Muscle of arm (tissue), 14 donors: ENCODE data around the gene DENND2A. TPM values are rescaled to one million over a fixed set of nuclear protein-coding genes. Genes with fewer than 3 reads are reported as not detected.
"Not testable (repeated sequence)": the region's sequence is repeated elsewhere in the genome, so short reads cannot be mapped to it uniquely, and the experiment has no call there.

Source experiments
- DNase-seq: peaks from one replicate; pipeline ENCODE4 v3.0.0-alpha.2; 2013
- long read RNA-seq, 11 donors: transcript quantifications; one replicate each; lab custom pipeline, GENCODE V29; 2026
- polyA plus RNA-seq, 12 donors: library from polyadenylated mRNA; unstranded; fragments of 120-200 nt; gene quantifications; one replicate each; pipeline ENCODE4 v1.2.1, GENCODE V29; 2013; ENCODE audit not compliant: insufficient read length in 12 of 12

DENND2A gene, protein sequence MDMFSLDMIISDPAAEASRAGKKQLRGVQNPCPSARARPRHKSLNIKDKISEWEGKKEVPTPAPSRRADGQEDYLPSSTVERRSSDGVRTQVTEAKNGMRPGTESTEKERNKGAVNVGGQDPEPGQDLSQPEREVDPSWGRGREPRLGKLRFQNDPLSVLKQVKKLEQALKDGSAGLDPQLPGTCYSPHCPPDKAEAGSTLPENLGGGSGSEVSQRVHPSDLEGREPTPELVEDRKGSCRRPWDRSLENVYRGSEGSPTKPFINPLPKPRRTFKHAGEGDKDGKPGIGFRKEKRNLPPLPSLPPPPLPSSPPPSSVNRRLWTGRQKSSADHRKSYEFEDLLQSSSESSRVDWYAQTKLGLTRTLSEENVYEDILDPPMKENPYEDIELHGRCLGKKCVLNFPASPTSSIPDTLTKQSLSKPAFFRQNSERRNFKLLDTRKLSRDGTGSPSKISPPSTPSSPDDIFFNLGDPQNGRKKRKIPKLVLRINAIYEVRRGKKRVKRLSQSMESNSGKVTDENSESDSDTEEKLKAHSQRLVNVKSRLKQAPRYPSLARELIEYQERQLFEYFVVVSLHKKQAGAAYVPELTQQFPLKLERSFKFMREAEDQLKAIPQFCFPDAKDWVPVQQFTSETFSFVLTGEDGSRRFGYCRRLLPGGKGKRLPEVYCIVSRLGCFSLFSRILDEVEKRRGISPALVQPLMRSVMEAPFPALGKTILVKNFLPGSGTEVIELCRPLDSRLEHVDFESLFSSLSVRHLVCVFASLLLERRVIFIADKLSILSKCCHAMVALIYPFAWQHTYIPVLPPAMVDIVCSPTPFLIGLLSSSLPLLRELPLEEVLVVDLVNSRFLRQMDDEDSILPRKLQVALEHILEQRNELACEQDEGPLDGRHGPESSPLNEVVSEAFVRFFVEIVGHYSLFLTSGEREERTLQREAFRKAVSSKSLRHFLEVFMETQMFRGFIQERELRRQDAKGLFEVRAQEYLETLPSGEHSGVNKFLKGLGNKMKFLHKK
- polyA plus RNA-seq, result 10 to 100 TPM in 11 of 12 donors, not detected in 1; 35.7 to 76.7 (median 47.6) TPM
- long read RNA-seq, donor 1, partial matches to known transcripts, result 419 of 1,156 reads
- long read RNA-seq, donor 1, other reads (novel, unspliced or antisense), result 737 of 1,156 reads
- long read RNA-seq, donor 2, partial matches to known transcripts, result 5 of 10 reads
- long read RNA-seq, donor 2, other reads (novel, unspliced or antisense), result 0 of 10 reads
- long read RNA-seq, donor 3, partial matches to known transcripts, result 0 of 2 reads
- long read RNA-seq, donor 3, other reads (novel, unspliced or antisense), result 0 of 2 reads
- long read RNA-seq, donor 4, partial matches to known transcripts, result 0 of 4 reads
- long read RNA-seq, donor 4, other reads (novel, unspliced or antisense), result 0 of 4 reads
- long read RNA-seq, donor 5, partial matches to known transcripts, result 0 of 4 reads
- long read RNA-seq, donor 5, other reads (novel, unspliced or antisense), result 0 of 4 reads
- long read RNA-seq, donor 6, partial matches to known transcripts, result 5 of 9 reads
- long read RNA-seq, donor 6, other reads (novel, unspliced or antisense), result 0 of 9 reads
- long read RNA-seq, donor 7, partial matches to known transcripts, result 0 of 1 reads
- long read RNA-seq, donor 7, other reads (novel, unspliced or antisense), result 0 of 1 reads
- long read RNA-seq, donor 8, partial matches to known transcripts, result 0 of 4 reads
- long read RNA-seq, donor 8, other reads (novel, unspliced or antisense), result 0 of 4 reads
- long read RNA-seq, donor 9, transcript DENND2A-201 (19 exons, 3,735 nt), result major isoform, 5 of 10 reads
- long read RNA-seq, donor 9, partial matches to known transcripts, result 0 of 10 reads
- long read RNA-seq, donor 9, other reads (novel, unspliced or antisense), result 0 of 10 reads
- long read RNA-seq, donor 10, partial matches to known transcripts, result 0 of 3 reads
- long read RNA-seq, donor 10, other reads (novel, unspliced or antisense), result 0 of 3 reads
- long read RNA-seq, donor 11, partial matches to known transcripts, result 0 of 3 reads
- long read RNA-seq, donor 11, other reads (novel, unspliced or antisense), result 0 of 3 reads

DNA sequence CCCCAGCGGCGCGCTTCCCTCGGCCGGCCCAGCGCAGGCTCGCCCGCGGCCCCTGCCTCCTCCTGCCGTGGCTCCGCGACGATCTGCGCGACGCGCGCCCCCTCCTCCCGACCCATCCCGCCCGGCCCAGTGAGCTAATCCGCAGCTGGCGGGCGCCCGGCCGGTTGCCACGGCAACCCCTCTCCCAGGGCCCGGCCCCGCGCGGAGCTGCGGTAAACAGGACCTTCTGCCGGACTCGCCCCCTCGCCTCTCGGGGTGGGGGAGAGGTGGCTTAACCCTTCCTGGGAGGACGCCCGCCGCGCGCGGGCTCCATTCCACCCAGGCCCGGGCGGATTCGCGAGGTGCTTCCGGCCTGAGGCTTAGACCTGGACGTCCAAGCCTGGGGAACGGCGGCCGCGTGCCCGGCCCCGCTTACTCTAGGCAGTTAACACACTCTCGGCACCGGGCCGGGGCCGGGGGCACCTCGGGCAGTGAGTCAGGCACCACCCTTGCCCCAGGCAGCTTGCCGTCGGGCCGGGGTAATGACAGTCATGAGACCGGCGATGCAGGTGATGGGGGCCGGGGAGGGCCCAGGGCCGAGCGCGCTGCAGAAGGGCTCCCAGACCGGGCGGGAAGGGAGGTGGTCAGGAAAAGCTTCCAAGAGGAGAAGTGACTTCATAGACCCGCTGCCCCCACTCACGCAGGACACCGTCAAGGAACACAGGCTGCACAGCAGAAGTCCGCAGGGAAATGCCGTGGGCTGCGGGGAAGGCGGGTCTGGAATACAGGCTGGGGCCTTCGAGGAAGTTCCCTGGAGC is at the start of gene DENND2A:
Gene DENND2A, minus strand, starts transcription at position 87 of the 797 bp plus-strand sequence. CDS start 38,416 bp downstream, outside the sequence.
- DNase-seq, result peak; percentile 93

DNA sequence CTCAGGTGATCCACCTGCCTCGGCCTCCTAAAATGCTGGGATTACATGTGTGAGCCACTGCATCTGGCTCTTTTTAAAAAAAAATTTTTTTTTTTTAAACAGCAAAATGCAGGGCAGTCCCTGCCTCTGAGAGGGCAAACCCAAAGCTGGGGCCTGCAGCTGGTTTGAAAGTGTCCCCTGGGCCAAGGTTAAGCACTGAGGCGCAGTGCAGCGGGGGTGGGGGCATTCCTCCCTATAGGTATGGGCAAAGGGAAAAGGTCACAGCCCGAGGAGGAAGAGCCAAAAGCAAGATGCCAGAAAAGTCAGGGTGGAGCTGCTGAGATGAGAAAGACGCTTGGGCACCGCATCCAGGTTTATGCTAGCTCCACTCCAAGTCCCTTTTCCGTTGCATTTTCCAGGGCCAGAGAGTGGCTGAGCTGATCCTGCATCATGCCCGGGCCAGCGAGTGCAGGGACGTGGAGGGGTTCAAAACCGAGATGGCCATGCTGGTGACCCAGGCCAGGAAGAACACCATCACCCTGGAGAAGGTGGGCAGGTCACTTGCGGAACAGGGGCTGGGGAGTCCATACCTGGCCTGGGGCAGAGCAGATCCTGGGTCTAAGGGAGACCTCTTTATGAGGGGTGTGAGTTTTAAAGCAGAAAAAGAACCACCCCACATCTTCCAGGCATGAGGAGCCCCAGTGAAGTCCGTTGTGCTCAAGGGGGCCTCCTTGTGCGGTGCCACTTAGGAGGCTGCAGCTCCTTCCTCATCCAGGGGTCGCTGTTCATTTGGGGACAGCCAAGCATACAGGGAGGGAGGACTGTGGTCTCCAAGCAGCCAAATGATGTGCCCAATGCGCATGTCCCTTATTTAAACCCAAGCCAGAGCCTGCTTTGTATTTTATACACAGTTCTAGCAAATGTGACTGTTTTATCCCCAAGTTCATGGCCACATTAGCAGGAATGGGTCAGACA is 48.9 kb upstream of the DENND2A start:
- DNase-seq, result no peak

DNA sequence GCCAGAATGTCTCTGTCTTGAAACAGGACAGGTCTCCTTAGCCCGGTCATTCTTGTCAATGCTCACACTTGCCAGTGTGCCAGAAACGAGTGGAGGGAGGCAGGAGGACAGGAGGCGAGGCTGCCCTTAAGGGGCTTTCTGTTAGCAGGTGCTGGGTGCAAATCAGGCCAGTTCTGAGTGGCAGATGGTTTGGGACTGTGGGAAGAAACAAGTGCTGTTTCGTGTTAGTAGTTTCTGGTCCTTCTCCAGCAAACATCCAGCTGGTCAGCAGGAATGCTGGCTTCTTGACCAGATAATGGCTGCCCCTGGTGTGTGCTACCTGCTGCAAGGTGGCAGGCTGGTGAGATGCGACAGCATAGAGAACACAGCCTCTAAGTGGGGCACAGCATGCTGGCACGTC is 47.7 kb upstream of the DENND2A start:
- DNase-seq, result no peak

DNA sequence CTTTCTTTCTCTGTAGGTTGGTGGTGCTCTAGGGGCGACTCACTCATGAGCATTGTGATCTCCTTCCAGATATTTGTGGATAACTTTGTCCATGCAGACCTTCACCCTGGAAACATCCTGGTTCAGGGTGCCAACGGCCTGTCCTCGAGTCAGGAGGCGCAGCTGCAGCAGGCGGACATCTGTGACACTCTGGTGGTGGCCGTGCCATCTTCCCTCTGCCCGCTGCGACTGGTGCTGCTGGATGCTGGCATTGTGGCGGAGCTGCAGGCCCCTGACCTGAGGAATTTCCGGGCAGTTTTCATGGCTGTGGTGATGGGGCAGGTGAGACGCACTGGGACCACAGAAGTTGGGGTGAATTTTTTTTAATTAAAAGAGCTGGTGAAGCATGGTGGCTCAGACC is 46.3 kb upstream of the DENND2A start:
- no peak for DNase-seq

DNA sequence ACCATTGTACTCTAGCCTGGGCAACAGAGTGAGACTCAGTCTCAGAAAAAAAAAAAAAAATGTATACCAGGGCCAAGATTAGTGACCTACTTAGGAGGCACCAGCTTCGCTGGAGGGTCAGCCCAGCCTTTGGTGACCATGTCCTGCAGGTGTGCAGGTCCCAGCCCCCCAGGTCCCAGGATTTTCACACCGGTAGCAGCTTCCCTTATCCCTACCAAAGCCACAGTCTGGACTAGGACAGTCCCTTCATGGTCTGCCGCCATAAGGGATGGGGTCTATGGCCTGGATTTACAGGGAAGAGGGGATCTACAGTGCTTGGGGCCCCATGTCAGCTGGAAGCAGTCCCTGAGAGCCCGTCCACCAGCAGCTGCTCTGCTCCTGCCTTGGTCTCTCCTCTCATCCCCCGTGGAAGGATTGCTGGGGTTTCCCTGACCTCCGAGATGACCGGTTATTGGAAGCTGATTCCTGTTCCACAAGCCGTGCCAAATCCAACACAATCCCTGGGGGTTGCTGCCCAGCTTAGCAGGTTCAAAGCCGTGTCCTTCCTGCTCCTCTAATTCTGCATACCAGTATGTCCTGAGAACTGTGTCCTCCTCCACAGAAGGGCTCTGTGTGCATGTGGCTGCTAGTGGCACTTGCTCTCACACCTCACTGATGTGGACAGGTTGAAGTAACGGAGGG is 44.9 kb upstream of the DENND2A start:
- DNase-seq, result no peak

DNA sequence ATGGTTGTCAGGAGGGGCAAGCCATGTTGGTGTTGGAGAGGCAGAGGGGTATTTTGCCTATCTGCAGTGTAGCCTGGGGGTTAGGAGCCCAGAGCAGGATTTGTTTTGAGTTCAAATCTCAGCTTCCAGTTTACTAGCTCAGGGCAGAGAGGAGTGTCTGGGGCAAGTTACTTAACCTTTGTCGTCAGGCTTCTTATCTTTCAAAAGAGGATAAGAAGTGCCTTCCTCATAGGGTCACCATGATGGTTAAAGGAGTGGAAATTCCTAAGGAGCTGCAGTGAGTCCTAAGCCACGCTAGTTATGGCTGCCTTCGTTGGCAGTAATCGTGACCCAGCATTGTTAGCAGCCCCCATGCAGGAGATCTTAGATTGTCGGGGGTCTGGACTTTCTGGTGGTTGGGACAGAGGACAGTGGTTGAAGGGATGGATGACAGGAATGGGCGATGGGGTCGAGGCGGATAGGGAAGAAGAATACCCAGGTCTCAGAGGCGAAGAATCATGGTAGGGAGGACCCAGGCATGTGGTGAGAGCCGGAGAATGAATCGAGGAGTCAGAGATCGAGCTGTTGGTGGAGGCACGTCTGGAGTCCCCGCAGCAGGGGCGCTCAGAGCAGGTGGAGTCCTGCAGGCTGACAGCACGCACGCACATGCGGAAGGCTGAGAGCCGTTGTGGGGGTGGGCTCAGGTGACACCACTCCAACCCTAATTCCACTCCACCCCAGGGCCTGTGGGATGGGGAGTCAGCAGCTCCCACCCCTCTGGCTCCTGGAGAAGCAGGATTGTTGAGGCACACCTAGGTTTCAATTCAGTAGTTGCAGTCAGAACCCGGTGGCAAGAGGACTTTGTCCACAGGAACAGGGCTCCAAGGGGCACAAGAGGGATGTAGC is 43.7 kb upstream of the DENND2A start:
- no peak for DNase-seq

DNA sequence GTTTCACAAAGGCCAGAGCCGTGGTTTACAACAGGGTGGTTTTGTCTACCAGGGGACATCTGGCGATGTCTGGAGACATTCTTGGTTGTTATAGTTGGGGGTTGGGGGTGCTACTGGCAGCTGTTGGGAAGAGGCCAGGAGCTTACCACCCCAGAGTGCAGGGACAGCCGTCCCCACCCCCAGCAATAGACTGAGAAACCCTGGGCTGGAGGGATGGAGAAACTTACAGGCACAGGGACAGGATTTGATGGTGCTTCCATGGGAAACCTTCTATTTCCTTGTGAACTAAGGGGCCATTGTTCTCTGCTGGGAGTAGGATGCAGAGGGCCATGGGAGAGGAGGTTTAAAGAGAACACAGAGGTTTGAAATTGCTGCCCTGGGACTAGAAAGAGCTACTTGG is 43.0 kb upstream of the DENND2A start:
- DNase-seq, result no peak

DNA sequence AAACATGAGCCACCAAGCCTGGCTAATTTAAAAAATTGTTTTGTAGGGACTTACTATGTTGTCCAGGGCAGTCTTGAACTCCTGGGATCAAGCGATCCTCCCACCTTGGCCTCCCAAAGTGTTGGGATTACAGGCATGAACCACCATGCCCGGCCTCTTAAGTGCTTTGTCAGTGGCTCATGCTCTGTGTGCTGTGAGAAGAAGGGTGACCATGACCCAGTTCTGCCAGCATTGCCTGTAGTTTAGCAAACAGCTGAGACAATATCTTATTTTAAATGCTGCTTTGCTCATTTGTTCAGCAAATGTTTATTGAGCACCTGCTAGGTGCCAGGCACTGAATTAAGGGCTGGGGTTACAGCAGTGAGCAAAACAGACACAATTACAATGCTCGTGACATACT is 41.2 kb upstream of the DENND2A start:
- DNase-seq, result no peak

DNA sequence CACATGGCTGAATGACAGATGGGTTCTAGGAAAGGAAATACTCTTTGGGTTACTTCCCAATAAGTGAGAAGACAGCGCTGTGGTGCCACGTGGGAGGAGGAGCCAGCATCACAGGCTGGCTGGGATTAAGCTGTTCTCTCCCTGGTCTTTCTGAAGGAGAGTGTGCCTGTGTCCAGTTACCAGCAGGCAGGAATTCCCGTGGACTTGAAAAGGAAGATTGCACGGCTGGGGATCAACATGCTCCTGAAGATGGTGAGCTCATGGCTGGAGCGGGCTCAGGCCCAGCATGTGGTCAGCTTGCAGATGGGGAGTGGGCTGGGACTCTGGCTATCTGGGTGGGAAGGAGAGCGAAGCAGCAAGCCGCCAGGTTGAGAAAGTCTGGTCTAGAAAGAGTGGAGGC is 40.3 kb upstream of the DENND2A start:
- no peak for DNase-seq

DNA sequence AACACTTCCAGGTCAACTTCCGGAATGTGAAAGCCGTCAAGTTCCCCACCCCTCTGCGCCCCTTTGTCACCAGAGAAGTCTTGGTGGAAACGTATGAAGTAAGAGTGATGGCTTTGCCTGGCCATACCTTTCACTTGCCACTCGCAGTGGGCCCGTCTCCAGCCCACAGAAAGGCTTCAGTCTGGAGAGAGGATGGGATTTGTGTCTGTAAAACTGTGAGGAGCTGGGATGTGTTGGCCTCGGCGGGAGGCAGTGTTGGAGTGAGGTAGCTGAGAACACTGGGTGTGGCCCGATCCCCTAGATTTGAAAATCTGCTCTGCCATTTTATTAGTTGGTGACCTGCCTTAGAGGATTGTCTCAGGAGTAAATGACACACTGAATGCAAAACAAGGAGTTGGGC is 38.6 kb upstream of the DENND2A start:
- DNase-seq, result no peak

DNA sequence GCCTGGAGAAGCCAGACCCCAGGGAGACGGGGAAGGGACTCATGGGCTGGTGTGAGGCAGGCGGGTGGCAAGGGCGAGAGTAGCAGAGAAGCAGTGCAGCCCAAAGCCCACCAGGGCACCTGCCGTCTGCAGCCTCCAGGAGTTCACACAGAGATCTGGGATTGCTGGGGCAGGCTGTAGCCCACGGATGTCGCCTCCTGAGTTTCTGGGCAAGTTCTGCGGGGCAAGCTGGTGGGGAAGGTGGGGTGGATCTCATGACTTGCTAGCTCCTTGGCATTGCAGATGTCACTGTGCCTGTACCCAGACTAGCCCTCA is 38.2 kb upstream of the DENND2A start:
- no peak for DNase-seq

DNA sequence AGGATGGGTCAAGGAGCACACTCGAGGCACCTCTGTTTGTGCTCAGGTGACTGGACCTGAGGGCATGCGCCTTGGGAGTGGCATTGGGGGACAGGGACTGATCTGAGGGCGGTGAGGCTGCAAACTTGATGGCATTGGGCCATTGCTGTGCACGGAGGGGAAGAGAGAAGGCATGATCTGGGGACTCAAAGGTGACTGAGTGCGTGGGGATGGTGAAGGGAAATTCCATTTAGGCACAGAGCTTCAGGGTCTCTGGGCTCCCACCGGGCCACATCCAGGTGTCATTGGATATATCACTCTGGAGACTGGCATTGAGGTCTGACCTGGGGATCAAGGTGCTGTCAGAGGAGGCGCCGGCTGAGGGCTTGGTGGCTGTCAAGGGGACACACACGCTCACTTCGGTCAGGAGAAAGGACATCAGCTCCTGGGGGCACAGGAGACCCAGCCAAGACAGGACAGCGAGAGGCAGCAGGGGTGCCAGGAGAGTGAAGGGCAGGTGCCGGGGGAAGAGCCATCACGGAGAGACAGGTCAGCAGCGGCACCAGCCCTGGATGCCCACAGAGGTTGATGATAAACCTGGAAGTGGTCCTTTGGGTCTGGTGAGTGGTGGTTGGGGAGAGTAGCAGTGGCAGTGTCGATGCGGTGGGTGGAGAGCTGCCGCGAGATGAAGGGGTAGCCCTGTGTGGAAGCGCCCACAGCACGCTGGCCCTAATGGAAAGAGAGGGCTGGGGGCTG is 37.6 kb upstream of the DENND2A start:
- no peak for DNase-seq

DNA sequence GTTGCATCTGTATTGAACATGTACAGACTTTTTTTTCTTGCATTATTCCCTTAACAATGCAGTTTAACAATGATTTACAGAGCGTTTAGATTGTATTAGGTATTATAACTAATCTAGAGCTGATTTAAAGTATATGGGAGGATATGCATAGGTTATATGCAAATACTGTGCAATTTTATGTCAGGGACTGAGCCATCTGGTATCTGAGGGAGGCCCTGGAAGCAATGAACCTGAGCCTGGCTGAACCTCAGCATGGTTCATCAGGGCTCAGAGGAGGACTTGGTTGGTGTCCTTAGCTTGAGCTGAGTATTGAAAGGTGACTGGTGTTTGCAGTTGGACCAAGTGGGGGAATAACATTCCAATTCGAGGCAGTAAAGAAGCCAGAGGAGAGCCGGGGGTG is 36.9 kb upstream of the DENND2A start:
- DNase-seq, result no peak

DNA sequence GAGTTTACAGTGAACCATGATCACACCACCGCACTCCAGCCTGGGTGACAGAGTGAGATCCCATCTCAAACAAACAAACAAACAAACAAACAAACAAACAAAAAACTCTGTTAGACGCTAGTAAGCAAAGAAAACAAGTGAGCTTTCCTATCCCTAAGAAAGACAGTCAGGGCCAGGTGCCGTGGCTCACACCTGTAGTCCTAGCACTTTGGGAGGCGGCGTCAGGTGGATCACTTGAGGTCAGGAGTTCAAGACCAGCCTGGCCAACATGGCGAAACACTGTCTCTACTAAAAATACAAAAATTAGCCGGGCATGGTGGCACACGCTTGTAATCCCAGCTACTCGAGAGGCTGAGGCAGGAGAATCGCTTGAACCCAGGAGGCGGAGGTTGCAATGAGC is 36.3 kb upstream of the DENND2A start:
- DNase-seq, result not testable (repeated sequence)

DNA sequence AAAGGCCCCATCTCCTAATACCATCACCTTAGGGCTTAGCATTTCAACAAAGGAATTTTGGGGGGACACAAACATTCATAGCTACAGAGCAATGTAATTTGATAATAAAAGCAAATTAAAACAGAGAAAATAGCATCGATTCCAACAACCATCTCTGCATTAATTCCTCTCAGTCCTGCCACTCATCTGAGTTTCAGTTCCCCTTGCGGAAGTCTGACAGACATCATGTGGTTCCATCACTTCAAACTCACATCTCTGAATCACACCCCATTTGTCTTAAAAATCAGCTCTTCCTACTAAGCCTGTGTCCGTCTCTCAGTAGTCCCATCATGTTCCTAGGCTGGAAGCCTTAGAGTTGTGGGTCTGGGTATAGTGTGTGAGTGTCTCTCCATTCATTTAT is 35.7 kb upstream of the DENND2A start:
- no peak for DNase-seq

DNA sequence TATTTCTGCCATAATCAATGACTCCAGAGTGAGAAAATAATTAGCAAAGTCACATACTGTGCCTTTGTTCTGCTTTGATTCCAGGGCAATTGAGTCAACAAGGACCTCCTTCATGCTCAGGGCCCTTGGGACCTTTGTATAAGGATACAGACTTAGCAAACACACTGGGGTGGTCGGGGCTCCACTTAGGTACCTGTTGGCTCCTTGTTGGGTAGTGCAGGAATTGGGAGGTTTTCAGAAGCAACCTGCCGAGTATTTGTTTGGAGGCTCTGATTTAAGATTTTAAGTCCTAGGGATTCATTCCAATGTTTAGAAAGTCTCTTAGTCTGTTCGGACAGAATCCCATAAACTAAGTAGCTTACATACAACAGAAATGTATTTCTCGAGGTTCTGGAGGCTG is 35.1 kb upstream of the DENND2A start:
- no peak for DNase-seq
